ENCODE data around the gene HCN2.

The HCN2 gene

GRCh38 chr19:658916-659839, 69.5 kb downstream of the HCN2 start:
- peak; percentile 50 for DNase-seq

- DNase-seq, result no peak
These were observed 71.2 kb downstream of the HCN2 start for GRCh38 chr19:660793-661426.

- peak; percentile 50 for DNase-seq
These were observed 71.9 kb downstream of the HCN2 start for GRCh38 chr19:661427-662196.

- DNase-seq, result peak; percentile 45
These were observed 72.7 kb downstream of the HCN2 start for GRCh38 chr19:662207-662961.

- peak; percentile 91 for DNase-seq
These were observed 73.4 kb downstream of the HCN2 start, which contains the start of gene RNF126 for GRCh38 chr19:662962-663681. TSS of gene RNF126 (minus strand) at chr19:663214. CDS start at chr19:663121, 93 bp downstream.

- DNase-seq, result peak; percentile 63
These were observed 74.0 kb downstream of the HCN2 start for GRCh38 chr19:663682-664117.

GRCh38 chr19:664913-665443, 75.3 kb downstream of the HCN2 start:
- DNase-seq, result peak; percentile 70
